ENCODE data around the gene TIMM44. TPM values are rescaled to one million over a fixed set of nuclear protein-coding genes. Genes with fewer than 3 reads are reported as not detected.

TIMM44 gene
- total RNA-seq, 4 donors from 2014 or later, result 53.9 to 168 (median 94.1) TPM

- Histone ChIP-seq H3K27me3 (peaks cover 28 to 34% (median 33%) of the 10 kb centered on the region in 3 donors), H3K27ac (no peak overlapping the region), H3K9me3 (no peaks in the 10 kb centered on the region), H3K4me3 (no peak overlapping the region), H3K36me3 (peaks cover 0 to 38% of the 10 kb centered on the region in 2 donors), H3K4me1 (peaks cover 7 to 16% of the 10 kb centered on the region in 2 donors)
- no peak for ATAC-seq
- no peak for DNase-seq
- intact Hi-C loops (cut with DNase I; ENCODE audit: low total_unique reads) (no loop called here), in situ Hi-C loops (cut with MboI; ENCODE audit: low sequenced_read_pairs in 4 of 4) (no loop called here)
- no peak for TF ChIP-seq POLR2A (IDR thresholded peaks at IDR 0.05)
- TF ChIP-seq, protein P1, sequence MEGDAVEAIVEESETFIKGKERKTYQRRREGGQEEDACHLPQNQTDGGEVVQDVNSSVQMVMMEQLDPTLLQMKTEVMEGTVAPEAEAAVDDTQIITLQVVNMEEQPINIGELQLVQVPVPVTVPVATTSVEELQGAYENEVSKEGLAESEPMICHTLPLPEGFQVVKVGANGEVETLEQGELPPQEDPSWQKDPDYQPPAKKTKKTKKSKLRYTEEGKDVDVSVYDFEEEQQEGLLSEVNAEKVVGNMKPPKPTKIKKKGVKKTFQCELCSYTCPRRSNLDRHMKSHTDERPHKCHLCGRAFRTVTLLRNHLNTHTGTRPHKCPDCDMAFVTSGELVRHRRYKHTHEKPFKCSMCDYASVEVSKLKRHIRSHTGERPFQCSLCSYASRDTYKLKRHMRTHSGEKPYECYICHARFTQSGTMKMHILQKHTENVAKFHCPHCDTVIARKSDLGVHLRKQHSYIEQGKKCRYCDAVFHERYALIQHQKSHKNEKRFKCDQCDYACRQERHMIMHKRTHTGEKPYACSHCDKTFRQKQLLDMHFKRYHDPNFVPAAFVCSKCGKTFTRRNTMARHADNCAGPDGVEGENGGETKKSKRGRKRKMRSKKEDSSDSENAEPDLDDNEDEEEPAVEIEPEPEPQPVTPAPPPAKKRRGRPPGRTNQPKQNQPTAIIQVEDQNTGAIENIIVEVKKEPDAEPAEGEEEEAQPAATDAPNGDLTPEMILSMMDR (IDR thresholded peaks at IDR 0.05 in 4 of 5, conservative IDR thresholded peaks at IDR 0.05 in 1 of 5), result no peak
Measured at GRCh38 chr19:7912697-7913564, 30.5 kb downstream of the TIMM44 start.

GRCh38 chr19:7912144-7912696 lies 31.2 kb downstream of the TIMM44 start:
- no peaks in the 10 kb centered on the region for H3K9me3 ChIP-seq
- peaks cover 24 to 27% (median 26%) of the 10 kb centered on the region in 3 donors for H3K27me3 ChIP-seq
- in situ Hi-C loops (cut with MboI; ENCODE audit: low sequenced_read_pairs in 4 of 4) (no loop called here), intact Hi-C loops (cut with DNase I; ENCODE audit: low total_unique reads) (no loop called here)
- TF ChIP-seq POLR2A (IDR thresholded peaks at IDR 0.05), result no peak
- TF ChIP-seq, protein P1 (IDR thresholded peaks at IDR 0.05 in 4 of 5, conservative IDR thresholded peaks at IDR 0.05 in 1 of 5), result no peak
- H3K4me1 ChIP-seq, result peaks cover 5 to 19% of the 10 kb centered on the region in 2 donors
- no peak overlapping the region for H3K4me3 ChIP-seq
- ATAC-seq (no peak), DNase-seq (no peak)
- peaks cover 0 to 38% of the 10 kb centered on the region in 2 donors for H3K36me3 ChIP-seq
- H3K27ac ChIP-seq, result no peak overlapping the region

GRCh38 chr19:7911508-7912143 lies 31.8 kb downstream of the TIMM44 start:
- H3K4me3 ChIP-seq, result no peak overlapping the region
- ATAC-seq (no peak), DNase-seq (no peak)
- in situ Hi-C loops (cut with MboI; ENCODE audit: low sequenced_read_pairs in 4 of 4) (no loop called here), intact Hi-C loops (cut with DNase I; ENCODE audit: low total_unique reads) (no loop called here)
- no peaks in the 10 kb centered on the region for H3K9me3 ChIP-seq
- H3K27me3 ChIP-seq, result peaks cover 20 to 22% (median 20%) of the 10 kb centered on the region in 3 donors
- H3K4me1 ChIP-seq, result peaks cover 4 to 22% of the 10 kb centered on the region in 2 donors
- TF ChIP-seq, protein P1 (IDR thresholded peaks at IDR 0.05 in 4 of 5, conservative IDR thresholded peaks at IDR 0.05 in 1 of 5), result no peak
- TF ChIP-seq POLR2A (IDR thresholded peaks at IDR 0.05), result no peak
- H3K27ac ChIP-seq, result no peak overlapping the region
- H3K36me3 ChIP-seq, result peaks cover 0 to 38% of the 10 kb centered on the region in 2 donors

DNA sequence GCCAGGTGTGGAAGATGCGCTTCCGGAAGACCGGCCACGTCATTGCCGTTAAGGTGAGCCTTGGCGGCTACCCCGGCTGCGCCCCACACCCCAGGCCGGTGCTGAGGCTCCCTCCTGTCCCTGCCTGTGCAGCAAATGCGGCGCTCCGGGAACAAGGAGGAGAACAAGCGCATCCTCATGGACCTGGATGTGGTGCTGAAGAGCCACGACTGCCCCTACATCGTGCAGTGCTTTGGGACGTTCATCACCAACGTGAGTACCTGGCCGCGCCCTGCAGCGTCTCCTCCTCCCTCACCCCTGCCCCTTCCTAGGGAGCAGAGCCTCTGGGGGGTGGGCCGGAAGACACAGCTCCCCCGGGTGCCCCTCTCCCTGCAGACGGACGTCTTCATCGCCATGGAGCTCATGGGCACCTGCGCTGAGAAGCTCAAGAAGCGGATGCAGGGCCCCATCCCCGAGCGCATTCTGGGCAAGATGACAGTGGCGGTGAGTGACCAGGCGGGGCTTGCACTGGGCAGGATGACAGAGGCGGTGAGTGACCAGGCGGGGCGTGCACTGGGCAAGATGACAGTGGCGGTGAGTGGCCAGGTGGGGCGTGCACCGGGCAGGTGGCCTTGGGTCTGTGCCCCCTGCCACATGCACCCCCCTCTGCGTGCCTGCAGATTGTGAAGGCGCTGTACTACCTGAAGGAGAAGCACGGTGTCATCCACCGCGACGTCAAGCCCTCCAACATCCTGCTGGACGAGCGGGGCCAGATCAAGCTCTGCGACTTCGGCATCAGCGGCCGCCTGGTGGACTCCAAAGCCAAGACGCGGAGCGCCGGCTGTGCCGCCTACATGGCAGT lies 32.9 kb downstream of the TIMM44 start:
- H3K36me3 ChIP-seq, result peaks cover 0 to 48% of the 10 kb centered on the region in 2 donors
- intact Hi-C loops (cut with DNase I; ENCODE audit: low total_unique reads) (no loop called here), in situ Hi-C loops (cut with MboI; ENCODE audit: low sequenced_read_pairs in 4 of 4) (no loop called here)
- TF ChIP-seq, protein P1 (IDR thresholded peaks at IDR 0.05 in 4 of 5, conservative IDR thresholded peaks at IDR 0.05 in 1 of 5), result no peak
- TF ChIP-seq POLR2A (IDR thresholded peaks at IDR 0.05), result no peak
- DNase-seq (no peak), ATAC-seq (no peak)
- H3K27ac ChIP-seq, result no peak overlapping the region
- H3K4me3 ChIP-seq, result no peak overlapping the region
- H3K27me3 ChIP-seq, result peaks cover 9 to 12% (median 11%) of the 10 kb centered on the region in 3 donors
- H3K9me3 ChIP-seq, result no peaks in the 10 kb centered on the region
- peaks cover under 1 to 15% of the 10 kb centered on the region in 2 donors for H3K4me1 ChIP-seq

Data from gastrocnemius medialis (tissue), 4 donors.